GM21526 (cell line): ENCODE data around the gene ANKRD2.
"Not testable (repeated sequence)": the region's sequence is repeated elsewhere in the genome, so short reads cannot be mapped to it uniquely, and the experiment has no call there.

Experiments
- ATAC-seq: cut with Tn5 transposase; IDR thresholded peaks from one replicate; pipeline ENCODE4 v1.9.1; 2021; ENCODE audit warnings: moderate library complexity; ENCODE audit not compliant: unreplicated experiment, low FRiP score

Gene ANKRD2, protein sequence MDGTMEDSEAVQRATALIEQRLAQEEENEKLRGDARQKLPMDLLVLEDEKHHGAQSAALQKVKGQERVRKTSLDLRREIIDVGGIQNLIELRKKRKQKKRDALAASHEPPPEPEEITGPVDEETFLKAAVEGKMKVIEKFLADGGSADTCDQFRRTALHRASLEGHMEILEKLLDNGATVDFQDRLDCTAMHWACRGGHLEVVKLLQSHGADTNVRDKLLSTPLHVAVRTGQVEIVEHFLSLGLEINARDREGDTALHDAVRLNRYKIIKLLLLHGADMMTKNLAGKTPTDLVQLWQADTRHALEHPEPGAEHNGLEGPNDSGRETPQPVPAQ

DNA sequence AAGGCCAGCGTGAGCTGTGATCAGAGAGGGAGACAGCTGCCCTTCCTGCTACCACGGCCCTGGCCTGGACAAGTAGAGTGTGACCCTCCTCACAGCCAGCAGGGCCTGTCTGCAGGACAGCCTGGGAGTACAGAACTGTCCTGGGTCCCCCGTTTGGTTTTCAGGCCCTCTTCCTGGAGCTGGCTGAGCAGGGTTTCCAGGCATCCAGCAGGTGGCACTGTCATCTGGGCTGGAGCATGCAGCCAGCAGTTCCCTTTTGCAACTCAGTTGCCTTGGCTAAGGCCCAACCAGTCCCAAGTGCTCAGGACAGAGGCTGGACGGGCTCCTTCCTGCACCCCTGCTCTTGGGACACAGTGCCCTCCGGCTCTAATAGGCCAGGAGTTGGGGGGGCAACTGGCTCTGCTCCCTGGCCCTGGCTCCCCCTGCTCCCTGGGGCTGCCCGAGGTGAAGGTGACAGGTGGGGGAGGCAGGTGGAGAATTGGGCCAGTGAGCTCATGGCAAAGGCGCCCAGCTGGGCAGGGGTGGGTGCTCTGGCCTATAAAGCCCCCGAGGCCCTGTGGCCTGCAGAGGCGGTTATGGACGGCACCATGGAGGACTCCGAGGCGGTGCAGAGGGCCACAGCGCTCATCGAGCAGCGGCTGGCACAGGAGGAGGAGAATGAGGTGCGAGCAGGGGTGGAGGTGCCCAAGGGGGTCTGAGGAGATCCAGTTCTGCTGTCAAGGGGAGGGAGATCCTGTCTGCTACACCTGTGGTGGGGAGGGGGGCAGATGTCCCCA is at the start of gene ANKRD2:
ANKRD2 (plus strand) TSS at position 566 of the 776 bp plus-strand sequence; CDS start at position 576, 10 bp downstream.
- peak; percentile 52 for ATAC-seq

DNA sequence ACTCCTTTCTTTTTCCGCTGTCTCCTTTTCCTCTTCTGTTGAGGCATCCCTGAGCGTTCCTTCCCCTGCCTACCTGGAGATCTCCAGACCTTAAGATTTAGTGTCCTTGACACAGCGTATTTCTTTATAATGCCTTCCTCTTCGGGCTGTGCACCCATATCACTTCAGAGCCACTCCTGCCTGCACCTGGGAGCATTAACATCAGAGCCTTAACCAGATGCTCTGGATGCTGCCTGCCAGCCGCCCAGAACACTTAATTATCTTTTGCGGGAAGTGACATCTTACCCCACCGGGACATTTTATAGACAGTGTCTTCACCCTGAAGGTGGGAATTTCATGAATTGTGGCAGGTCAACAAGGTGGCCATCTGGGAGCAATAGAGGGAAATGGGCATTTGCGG is 49.6 kb upstream of the ANKRD2 start:
- no peak for ATAC-seq

- no peak for ATAC-seq
Observed at GRCh38 chr10:97525086-97525485, 47.5 kb upstream of the ANKRD2 start.

- no peak for ATAC-seq
Observed at GRCh38 chr10:97525683-97526110, 46.9 kb upstream of the ANKRD2 start.

- not testable (repeated sequence) for ATAC-seq
Observed at GRCh38 chr10:97528876-97529275, 43.7 kb upstream of the ANKRD2 start.

DNA sequence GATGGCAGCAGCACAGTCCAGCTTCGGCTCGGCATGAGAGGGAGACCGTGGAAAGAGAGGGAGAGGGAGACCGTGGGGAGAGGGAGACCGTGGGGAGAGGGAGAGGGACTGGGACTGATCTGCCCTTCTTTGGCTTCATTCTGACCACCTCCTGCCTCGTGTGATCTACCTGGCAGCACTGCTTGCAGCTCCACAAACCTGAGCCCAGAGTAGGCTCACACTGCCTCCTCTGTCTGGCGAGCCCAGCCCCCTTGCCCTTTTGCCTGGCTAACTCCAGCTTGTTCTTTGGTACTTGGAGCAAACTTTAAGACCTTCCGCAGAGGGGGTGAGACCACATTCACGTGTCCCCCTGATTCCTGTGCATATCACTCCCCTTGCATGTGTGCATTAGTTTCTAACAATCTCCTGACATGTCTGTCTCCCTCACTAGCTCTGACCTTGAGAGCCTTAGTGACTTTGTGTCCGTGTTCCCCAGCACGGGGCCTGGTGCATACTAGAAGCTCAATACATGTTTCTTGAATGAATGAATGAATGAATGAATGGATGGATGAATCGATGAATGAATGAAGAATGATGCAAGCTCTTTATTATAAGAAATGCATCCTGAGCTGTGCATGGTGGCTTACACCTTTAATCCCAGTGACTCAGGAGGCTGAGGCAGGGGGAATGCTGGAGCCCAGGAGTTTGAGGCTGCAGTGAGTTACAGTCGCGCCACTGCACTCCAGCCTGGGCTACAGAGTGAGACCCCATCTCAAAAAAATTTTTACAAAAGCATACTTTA is 42.7 kb upstream of the ANKRD2 start:
- ATAC-seq = no peak

- no peak for ATAC-seq
Observed at GRCh38 chr10:97531401-97531986, 41.1 kb upstream of the ANKRD2 start.

GRCh38 chr10:97532935-97533671 is 39.5 kb upstream of the ANKRD2 start:
- no peak for ATAC-seq

DNA sequence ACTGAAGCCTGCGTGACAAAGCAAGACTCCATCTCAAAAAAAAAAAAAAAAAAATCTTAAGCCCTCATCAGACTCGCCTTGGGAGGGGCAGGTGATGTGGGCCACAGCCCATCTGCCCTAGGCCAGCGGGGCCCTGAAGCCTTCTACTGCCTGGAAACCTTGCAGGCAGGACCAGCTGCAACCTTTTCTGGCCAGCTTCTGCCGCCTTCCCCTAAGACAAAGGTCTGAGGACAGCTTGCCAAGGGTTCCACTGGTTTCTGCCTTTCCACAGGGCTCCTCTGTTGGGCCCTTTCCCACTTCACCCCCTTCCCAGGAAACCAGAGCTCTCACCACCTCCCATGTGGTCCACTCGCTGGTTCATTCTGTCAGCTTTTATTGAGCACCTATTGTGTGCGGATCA is 38.7 kb upstream of the ANKRD2 start:
- no peak for ATAC-seq

- ATAC-seq = no peak
Observed at GRCh38 chr10:97534746-97535367, 37.7 kb upstream of the ANKRD2 start.

- ATAC-seq = no peak
Observed at GRCh38 chr10:97537186-97537869, 35.3 kb upstream of the ANKRD2 start.

- no peak for ATAC-seq
Observed at GRCh38 chr10:97538411-97538810, 34.2 kb upstream of the ANKRD2 start.

GRCh38 chr10:97538839-97539238 is 33.7 kb upstream of the ANKRD2 start:
- ATAC-seq = no peak

GRCh38 chr10:97539523-97540200 is 32.9 kb upstream of the ANKRD2 start:
- ATAC-seq = no peak

DNA sequence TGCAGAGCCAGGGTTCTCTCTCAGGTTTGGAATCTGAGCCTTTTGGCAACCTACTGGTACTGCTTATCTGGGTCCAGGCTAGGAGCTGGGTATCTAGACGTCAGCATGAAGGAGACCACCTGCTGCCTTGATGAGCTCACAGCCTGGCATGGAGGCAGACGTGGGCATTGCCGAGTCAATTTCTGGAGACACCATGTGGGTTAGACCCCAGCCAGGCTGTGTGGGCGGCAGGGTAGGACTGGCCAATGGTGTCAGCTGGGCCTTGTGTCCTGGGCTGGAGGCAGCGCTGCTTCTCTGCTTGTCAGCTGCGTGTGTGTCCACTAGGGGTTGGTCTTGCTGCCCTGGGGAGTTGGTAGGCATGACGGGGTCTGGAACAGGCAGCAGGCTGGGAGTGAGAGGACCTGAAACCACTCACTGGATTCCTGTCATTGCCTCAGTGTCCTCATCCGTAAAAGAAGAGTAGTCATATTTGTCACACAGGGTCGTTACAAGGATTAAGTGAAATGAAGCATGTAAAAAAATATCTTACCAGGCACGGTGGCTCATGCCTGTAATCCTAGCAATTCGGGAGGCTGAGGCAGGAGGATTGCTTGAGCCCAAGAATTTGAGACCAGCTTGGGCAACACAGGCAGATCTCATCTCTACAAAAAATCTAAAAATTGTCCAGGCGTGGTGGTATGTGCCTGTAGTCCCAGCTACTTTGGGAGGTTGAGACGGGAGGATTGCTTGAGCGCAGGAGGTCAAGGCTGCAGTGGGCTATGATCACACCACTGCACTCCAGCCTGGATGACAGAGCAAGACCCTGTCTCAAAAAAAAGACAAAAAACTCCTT is 31.7 kb upstream of the ANKRD2 start:
- ATAC-seq = no peak

- no peak for ATAC-seq
Observed at GRCh38 chr10:97542169-97543024, 30.2 kb upstream of the ANKRD2 start.
